Colonic mucosa (tissue), 4 donors: ENCODE measurements around the gene CLSTN3. TPM values are rescaled to one million over a fixed set of nuclear protein-coding genes. Genes with fewer than 3 reads are reported as not detected.
A peak's percentile ranks its signal among the peaks of the same experiment; 100 is the strongest.

Experiments used
- DNase-seq: peaks from one replicate; pipeline ENCODE4 v3.0.0-alpha.2; 2020
- H3K27ac ChIP-seq: fragments of 200-600 bp; one replicate; pipeline ENCODE4 v1.8.0; 2021
- H3K27me3 ChIP-seq: fragments of 200-600 bp; one replicate; pipeline ENCODE4 v1.8.0; 2021
- H3K36me3 ChIP-seq: fragments of 200-600 bp; one replicate; pipeline ENCODE4 v1.8.0; 2021
- H3K4me1 ChIP-seq: fragments of 200-600 bp; one replicate; pipeline ENCODE4 v1.8.0; 2021; ENCODE audit warnings: mild to moderate bottlenecking
- H3K4me3 ChIP-seq: fragments of 200-600 bp; one replicate; pipeline ENCODE4 v1.8.0; 2021
- H3K9ac ChIP-seq, 2 donors: one replicate each; pipeline ENCODE4 v1.7.0; 2013; ENCODE audit warnings: control low read depth in 2 of 2, low read depth in 2 of 2, low read length in 2 of 2
- H3K9me3 ChIP-seq: fragments of 200-600 bp; one replicate; pipeline ENCODE4 v1.8.0; 2021
- intact Hi-C: fragments of 100-400 bp; cut with DNase I; formaldehyde crosslinking; loops from one replicate; pipeline ENCODE4 v1.14.1; 2022
- total RNA-seq, 2 donors: library from RNA; stranded (reverse); fragmentation: NEBNext Ultra II Directional in 1 of 2; extraction: Animal tissue kit (Norgen Biotek cat#: 25700) in 1 of 2; gene quantifications; one replicate each; pipeline ENCODE4 v1.2.1, GENCODE V29; 2021
- TF ChIP-seq, protein P1 (sequence below): fragments of 200-600 bp; IDR thresholded peaks from one replicate; pipeline ENCODE4 v1.8.0; 2022; ENCODE audit warnings: antibody characterized with exemption, mild to moderate bottlenecking
- donor health status: healthy.
- donor health status: DM: no; HTN: no; CAD: no.
- donor health status: DM: no; HTN: no; CAD: no.

CLSTN3 gene
- total RNA-seq, 2 donors from 2014 or later, result 13.6 to 17.0 TPM

DNA sequence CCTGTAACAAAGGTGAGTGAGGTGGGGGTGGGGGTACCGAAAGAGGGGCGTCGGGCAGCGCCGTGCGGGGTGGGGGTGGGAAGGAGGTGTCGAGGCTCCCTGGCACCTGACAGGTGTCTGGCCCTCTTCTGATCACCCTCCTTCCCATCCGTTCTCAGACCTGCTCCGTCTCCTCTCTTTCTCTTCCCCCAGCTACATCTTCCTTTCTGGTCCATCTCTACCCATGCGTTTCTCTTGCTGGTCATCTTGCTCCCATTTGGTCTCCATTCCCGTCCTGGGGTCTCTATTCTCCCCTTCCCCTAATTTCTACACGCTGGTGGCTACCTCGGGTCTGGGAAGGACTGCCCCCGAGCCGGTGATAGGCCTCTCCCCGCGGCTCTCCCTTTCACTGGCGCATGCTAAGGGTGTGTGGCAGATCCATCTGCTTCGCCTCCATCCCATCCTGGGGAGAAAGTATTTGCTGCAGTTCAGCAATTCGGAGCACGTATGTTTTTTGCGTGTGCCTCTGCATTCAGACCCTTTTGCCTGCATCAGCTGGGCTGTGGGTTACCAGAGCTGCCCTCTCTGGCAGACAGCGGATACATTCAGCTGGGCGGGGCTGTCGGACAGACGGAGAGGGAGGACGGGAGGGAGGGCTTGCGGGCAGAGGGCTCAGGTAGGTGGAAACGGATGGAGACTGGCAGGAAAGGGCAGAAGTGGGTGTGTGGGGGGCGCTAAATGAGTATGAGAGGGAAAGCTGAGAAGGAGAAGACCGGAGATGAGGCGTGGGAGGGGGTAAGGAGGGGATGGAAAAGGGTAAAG is 730 bp downstream of the CLSTN3 start:
- no peaks in the 10 kb centered on the region for H3K4me1 ChIP-seq
- H3K27ac ChIP-seq, result no peak overlapping the region
- no peaks in the 10 kb centered on the region for H3K36me3 ChIP-seq
- no peaks in the 10 kb centered on the region for H3K27me3 ChIP-seq
- no peaks in the 10 kb centered on the region for H3K9me3 ChIP-seq
- peak; percentile 63 for DNase-seq
- H3K9ac ChIP-seq, result peak overlapping the region; percentile 42 to 64
- intact Hi-C loops, result no loop called here
- H3K4me3 ChIP-seq, result peak overlapping the region; percentile 46
- TF ChIP-seq, protein P1, sequence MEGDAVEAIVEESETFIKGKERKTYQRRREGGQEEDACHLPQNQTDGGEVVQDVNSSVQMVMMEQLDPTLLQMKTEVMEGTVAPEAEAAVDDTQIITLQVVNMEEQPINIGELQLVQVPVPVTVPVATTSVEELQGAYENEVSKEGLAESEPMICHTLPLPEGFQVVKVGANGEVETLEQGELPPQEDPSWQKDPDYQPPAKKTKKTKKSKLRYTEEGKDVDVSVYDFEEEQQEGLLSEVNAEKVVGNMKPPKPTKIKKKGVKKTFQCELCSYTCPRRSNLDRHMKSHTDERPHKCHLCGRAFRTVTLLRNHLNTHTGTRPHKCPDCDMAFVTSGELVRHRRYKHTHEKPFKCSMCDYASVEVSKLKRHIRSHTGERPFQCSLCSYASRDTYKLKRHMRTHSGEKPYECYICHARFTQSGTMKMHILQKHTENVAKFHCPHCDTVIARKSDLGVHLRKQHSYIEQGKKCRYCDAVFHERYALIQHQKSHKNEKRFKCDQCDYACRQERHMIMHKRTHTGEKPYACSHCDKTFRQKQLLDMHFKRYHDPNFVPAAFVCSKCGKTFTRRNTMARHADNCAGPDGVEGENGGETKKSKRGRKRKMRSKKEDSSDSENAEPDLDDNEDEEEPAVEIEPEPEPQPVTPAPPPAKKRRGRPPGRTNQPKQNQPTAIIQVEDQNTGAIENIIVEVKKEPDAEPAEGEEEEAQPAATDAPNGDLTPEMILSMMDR, result no peak

DNA sequence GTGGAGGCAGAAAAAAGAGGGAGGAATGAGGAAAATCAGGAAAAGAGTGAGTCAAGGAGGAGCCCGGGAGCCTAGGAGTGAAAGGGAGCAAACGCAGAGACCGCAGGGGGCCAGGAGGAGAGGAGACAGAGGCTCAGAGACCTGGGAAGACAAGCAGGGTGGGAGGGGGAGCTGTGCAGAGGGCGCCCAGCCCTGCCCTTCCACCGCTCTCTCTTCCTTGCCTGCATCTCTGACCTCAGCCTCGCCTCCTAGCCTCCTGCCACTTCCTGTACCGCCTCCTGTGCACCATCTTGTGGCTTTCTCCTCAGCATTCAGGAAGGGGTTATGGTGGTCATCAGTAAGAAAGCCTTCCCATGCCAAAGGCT is 1.3 kb downstream of the CLSTN3 start:
- Histone ChIP-seq H3K4me3 (peak overlapping the region; percentile 46), H3K4me1 (no peaks in the 10 kb centered on the region), H3K9me3 (no peaks in the 10 kb centered on the region), H3K27me3 (no peaks in the 10 kb centered on the region), H3K27ac (no peak overlapping the region), H3K36me3 (no peaks in the 10 kb centered on the region), H3K9ac (peak overlapping the region in 1 of 2 donors; percentile 42)
- intact Hi-C loops, result no loop called here
- DNase-seq, result no peak
- TF ChIP-seq, protein P1, result no peak

DNA sequence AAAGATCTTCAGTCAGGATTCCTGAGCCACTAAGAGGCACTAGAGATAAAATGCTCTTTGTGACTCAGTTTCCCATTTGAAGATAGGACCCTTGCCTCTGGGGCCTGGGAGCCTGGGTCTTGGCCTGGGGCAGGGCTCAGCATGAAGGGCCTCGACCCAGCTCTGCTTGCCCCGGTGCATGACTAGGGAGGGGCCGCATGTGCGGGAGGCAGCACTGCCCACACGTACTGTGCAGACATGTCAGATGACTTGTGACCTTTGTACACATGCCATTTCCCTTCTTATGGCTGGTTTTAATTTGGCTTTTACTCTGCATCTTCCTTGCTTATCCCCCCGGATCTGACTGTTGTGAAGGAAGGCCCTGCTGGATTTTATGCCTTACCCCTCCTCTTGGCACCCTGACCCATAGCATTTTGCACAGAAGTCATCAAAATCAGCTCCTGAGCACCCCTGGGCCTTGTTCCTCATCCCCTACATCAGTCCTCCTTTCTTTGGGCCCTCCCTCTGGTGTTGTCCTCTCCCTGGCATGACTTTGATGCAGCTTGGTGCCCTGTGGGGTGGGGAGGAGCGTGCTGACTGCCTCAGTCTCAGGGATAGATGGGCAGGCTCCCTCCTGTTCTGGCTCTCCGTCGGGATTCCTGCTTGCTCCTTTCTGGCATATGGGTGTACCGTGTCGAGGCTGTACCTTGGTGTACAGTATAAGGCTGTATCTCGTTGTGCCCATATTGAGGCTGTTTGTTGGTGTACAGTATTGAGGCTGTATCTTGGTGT is 4.4 kb downstream of the CLSTN3 start:
- no peak for DNase-seq
- intact Hi-C loops, result no loop called here
- Histone ChIP-seq H3K9ac (no peak overlapping the region), H3K27me3 (no peaks in the 10 kb centered on the region), H3K36me3 (no peaks in the 10 kb centered on the region), H3K27ac (no peak overlapping the region), H3K4me1 (no peaks in the 10 kb centered on the region), H3K9me3 (no peaks in the 10 kb centered on the region), H3K4me3 (no peak overlapping the region)
- TF ChIP-seq, protein P1, result no peak

DNA sequence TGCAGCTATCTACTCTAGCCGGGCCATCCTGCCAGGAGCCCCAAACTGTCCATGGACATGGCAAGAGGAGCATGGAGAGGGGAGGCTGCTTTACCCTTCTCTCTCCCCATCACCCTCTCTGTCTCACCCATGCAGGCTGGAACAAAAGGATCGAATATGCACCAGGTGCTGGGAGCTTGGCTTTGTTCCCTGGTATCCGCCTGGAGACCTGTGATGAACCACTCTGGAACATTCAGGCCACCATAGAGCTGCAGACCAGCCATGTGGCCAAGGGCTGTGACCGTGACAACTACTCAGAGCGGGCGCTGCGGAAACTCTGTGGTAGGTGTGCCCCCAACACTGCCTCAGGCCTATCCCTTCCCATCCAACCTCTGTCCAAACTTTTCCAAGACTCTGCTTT is 5.9 kb downstream of the CLSTN3 start:
- TF ChIP-seq, protein P1, result no peak
- Histone ChIP-seq H3K27me3 (no peaks in the 10 kb centered on the region), H3K4me1 (no peaks in the 10 kb centered on the region), H3K4me3 (no peak overlapping the region), H3K9me3 (no peaks in the 10 kb centered on the region), H3K36me3 (no peaks in the 10 kb centered on the region), H3K9ac (no peak overlapping the region), H3K27ac (no peak overlapping the region)
- intact Hi-C loops, result no loop called here
- DNase-seq, result no peak

DNA sequence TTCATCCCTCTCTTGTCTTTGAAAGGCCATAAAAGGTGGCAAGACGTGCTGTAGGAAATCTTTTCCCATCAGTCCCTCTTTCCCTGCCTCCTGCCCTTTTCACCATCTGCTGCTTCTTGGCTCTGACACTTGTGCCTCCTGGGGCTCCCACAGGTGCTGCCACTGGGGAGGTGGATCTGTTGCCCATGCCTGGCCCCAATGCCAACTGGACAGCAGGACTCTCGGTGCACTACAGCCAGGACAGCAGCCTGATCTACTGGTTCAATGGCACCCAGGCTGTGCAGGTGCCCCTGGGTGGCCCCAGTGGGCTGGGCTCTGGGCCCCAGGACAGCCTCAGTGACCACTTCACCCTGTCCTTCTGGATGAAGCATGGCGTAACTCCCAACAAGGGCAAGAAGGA is 6.5 kb downstream of the CLSTN3 start:
- no peak overlapping the region for H3K9ac ChIP-seq
- no peaks in the 10 kb centered on the region for H3K36me3 ChIP-seq
- H3K4me3 ChIP-seq, result no peak overlapping the region
- TF ChIP-seq, protein P1, result no peak
- intact Hi-C loops, result no loop called here
- H3K27me3 ChIP-seq, result no peaks in the 10 kb centered on the region
- H3K4me1 ChIP-seq, result no peaks in the 10 kb centered on the region
- no peaks in the 10 kb centered on the region for H3K9me3 ChIP-seq
- H3K27ac ChIP-seq, result no peak overlapping the region
- DNase-seq, result no peak
